ENCODE results near the gene HS3ST5. TPM values are rescaled to one million over a fixed set of nuclear protein-coding genes. Genes with fewer than 3 reads are reported as not detected.

The HS3ST5 gene
- total RNA-seq, 1 experiment from 2014 or later = 14.4 TPM

DNA sequence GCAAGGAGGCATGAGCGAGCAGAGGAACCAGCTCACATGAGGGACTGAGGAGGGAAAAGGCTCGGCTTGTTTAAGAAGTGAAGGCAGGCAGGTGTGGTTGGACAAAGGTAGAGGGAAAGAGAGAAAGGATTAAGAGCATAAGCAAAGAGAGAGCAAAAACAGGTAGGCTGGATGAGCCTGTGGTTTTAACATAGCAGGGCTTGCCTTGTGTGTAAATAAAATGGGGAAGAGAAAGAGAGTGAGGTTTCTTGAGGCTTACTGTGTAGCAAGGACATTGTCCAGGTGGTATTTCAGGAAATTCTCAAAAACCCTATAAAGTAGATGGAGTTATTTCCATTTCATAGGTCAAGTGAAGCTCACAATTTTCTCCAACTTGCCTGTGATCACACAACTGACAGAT is 278.0 kb downstream of the HS3ST5 start:
- no peak overlapping the region for H3K23ac ChIP-seq (ENCODE audit: insufficient read length, low read depth, low read length)
- H3K79me1 ChIP-seq (ENCODE audit: insufficient read depth, low read depth, low read length, poor library complexity, severe bottlenecking) = no peaks in the 10 kb centered on the region
- no peaks in the 10 kb centered on the region for H3K27me3 ChIP-seq (ENCODE audit: insufficient read depth, low read length)
- Mint-ChIP-seq H3K27ac (peak overlapping the region in 2 of 3 experiments; percentile 7 to 47; a peak in 3 of 7 replicates), H3K4me3 (no peak overlapping the region; a peak in 1 of 5 replicates), H3K4me1 (peaks cover 13 to 16% of the 10 kb centered on the region in 2 experiments), H3K36me3 (ENCODE audit: insufficient read depth in 1 of 3, low read depth in 3 of 3) (peaks cover 0 to 11% (median 0%) of the 10 kb centered on the region in 3 experiments; a peak in 2 of 7 replicates), H3K27me3 (ENCODE audit: low read depth) (no peaks in the 10 kb centered on the region), H3K9me3 (no peaks in the 10 kb centered on the region)
- no peak for TF ChIP-seq CTCF (conservative IDR thresholded peaks at IDR 0.05)
- H4K91ac ChIP-seq (ENCODE audit: insufficient read length, low read depth, low read length) = no peak overlapping the region
- WGBS (ENCODE audit: extremely low coverage, insufficient read length, low lambda C conversion rate) = no CpG with 5 or more reads among the region's 2 CpGs
- no peak overlapping the region for H2BK12ac ChIP-seq (ENCODE audit: insufficient read length, low read depth, low read length)
- H2BK20ac ChIP-seq (ENCODE audit: low read depth, low read length, poor library complexity, severe bottlenecking) = no peak overlapping the region
- no peak overlapping the region for H2BK120ac ChIP-seq (ENCODE audit: low read depth, low read length, poor library complexity, severe bottlenecking)
- no peak overlapping the region for H2AFZ ChIP-seq (ENCODE audit: low read length)
- H4K5ac ChIP-seq (ENCODE audit: insufficient read length, low read depth, low read length) = no peak overlapping the region
- no peak overlapping the region for H3K56ac ChIP-seq (ENCODE audit: insufficient read length, low read depth, low read length)
- H4K8ac ChIP-seq (replicated peaks; ENCODE audit: insufficient read length, low read depth, low read length) = no peak overlapping the region
- no peak overlapping the region for H3K14ac ChIP-seq (ENCODE audit: insufficient read depth, low read length)
- no peak overlapping the region for H3K4me2 ChIP-seq (ENCODE audit: insufficient read depth, insufficient read length, low read length)
- no peak overlapping the region for H3K27ac ChIP-seq (ENCODE audit: insufficient read length, low read depth, low read length)
- no peaks in the 10 kb centered on the region for H4K20me1 ChIP-seq (ENCODE audit: control insufficient read depth, insufficient read depth, insufficient read length)
- no peak overlapping the region for H3K4ac ChIP-seq (ENCODE audit: low read depth, low read length)
- no peak overlapping the region for H2AK5ac ChIP-seq (ENCODE audit: insufficient read length, low read length)
- no peaks in the 10 kb centered on the region; the same call in 1 of the 2 replicates for H3K4me1 ChIP-seq (ENCODE audit: insufficient read depth, low read length)
- no peak overlapping the region for H3K18ac ChIP-seq (ENCODE audit: insufficient read length, low read depth, low read length)
- DNase-seq = no peak
- no peak overlapping the region for H3K9ac ChIP-seq (ENCODE audit: extremely low read depth, insufficient read length, low read length)
- no peak overlapping the region for H3T11ph ChIP-seq (ENCODE audit: low read length)
- no peak overlapping the region for H2BK15ac ChIP-seq (ENCODE audit: low read depth, low read length)
- no peaks in the 10 kb centered on the region for H3K23me2 ChIP-seq (ENCODE audit: insufficient read length, low read depth, low read length, poor library complexity, severe bottlenecking)
- H2BK5ac ChIP-seq (ENCODE audit: insufficient read length, low read length) = no peak overlapping the region
- H3K79me2 ChIP-seq (ENCODE audit: insufficient read depth, low read length) = no peaks in the 10 kb centered on the region
- no peaks in the 10 kb centered on the region for H3K9me3 ChIP-seq (ENCODE audit: control insufficient read depth, low read depth, low read length)
